Epithelial cell of proximal tubule (primary cell): ENCODE data around the gene ATP6V1B1. TPM values are rescaled to one million over a fixed set of nuclear protein-coding genes. Genes with fewer than 3 reads are reported as not detected.

ENCODE experiments used
- DNase-seq: peaks from one replicate; pipeline ENCODE4 v3.0.0-alpha.2; 2011; ENCODE audit warnings: low read depth
- H3K4me3 ChIP-seq: 2 replicates; pipeline ENCODE4 v1.5.1; 2011; ENCODE audit warnings: low read depth, mild to moderate bottlenecking, low read length
- total RNA-seq: library from RNA; depleted of rRNA; stranded (reverse); fragments of >200 nt; gene quantifications from 2 replicates; pipeline ENCODE4 v1.2.3, GENCODE V29; 2015
- TF ChIP-seq, protein P1 (sequence below): conservative IDR thresholded peaks from 2 replicates; pipeline ENCODE4 v1.5.1; 2012; ENCODE audit warnings: low read depth, mild to moderate bottlenecking, low read length

The ATP6V1B1 gene
- total RNA-seq, 1 donor from 2014 or later, result 0.81 TPM

DNA sequence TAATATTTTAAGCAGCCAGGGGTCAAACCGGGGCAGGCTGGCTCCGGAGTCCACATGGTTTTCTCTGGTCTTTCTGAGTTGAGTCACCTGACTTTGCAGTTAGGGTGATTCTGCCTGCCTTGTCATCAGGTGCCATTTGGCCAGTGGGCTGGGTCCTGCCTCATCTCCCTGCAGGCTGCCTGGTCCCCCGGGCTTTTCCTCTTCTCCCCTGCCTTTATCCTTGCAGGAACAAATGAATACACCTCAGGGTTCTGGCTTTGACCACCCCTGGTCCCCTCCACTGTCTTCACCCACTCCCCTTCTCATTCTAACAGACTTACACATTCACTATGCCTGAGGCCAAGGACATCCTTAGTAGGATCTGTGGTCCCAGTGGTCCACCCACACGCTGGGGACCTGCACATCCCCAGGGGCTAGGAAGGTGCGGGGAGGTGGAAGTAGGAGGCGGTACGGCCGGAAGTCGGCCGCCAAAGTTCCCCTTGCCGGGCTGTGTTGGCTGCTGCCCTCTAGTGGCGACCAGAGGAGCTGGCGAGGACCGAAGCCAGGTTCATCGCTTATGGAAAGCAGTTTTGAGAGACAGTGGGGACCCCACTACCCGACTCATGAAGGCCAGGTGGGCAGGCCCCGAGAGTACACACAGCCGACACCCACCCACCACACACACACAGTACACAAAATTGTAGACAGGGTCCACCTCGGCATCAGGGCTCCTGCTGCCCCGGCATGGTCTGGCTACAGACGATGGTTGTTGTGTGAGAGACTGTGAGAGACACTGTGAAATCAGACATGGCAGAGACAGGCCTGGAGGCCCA lies 65.3 kb downstream of the ATP6V1B1 start:
- TF ChIP-seq, protein P1, sequence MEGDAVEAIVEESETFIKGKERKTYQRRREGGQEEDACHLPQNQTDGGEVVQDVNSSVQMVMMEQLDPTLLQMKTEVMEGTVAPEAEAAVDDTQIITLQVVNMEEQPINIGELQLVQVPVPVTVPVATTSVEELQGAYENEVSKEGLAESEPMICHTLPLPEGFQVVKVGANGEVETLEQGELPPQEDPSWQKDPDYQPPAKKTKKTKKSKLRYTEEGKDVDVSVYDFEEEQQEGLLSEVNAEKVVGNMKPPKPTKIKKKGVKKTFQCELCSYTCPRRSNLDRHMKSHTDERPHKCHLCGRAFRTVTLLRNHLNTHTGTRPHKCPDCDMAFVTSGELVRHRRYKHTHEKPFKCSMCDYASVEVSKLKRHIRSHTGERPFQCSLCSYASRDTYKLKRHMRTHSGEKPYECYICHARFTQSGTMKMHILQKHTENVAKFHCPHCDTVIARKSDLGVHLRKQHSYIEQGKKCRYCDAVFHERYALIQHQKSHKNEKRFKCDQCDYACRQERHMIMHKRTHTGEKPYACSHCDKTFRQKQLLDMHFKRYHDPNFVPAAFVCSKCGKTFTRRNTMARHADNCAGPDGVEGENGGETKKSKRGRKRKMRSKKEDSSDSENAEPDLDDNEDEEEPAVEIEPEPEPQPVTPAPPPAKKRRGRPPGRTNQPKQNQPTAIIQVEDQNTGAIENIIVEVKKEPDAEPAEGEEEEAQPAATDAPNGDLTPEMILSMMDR, result peak; percentile 86
- DNase-seq, result no peak
- H3K4me3 ChIP-seq, result peak overlapping the region; percentile 52

DNA sequence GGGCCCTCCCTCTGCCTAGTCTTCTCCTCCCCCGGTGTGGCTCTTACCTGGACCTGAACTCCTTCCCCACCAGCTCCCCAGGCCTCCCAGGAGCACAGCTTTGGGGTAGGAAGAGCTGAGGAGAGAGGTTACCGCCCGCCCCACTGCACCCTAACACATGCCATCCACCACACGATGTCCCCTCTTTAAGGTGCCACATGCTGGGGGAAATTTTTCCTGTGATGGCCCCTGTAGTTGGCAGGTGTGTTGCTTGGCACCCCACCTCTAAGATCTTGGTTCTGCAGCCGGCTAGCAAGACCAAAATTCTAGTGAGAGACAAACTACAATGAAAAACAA lies 65.9 kb downstream of the ATP6V1B1 start:
- no peak overlapping the region for H3K4me3 ChIP-seq
- DNase-seq, result no peak
- TF ChIP-seq, protein P1, result no peak

DNA sequence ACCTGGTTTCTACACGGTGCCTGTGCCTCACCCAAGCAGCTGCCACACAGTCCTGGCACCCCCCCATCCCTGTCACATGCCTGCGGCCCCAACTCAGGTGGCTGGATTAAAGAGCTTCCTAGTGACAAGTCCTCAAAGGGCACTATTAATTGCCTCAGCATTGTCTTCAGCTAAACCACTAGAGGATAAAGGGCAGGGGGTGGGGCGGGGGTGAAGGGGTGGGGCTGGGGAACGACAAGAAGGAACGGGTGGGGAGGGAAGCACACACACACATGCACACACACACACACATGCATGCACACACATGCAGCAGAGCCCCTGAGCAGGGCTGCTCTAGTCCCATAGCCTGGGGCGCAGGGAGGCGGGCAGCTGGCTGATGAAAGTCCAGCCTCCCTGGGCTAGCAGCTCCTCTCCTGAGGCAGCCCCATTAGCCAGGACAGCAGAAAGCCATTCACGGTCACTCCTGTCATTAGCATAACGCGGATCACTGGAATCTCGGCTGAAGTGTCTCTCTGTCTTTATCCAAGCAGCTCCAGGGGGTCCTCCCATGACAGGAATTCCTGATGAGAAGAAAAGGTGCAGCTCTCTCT lies 66.4 kb downstream of the ATP6V1B1 start:
- no peak overlapping the region for H3K4me3 ChIP-seq
- TF ChIP-seq, protein P1, result no peak
- no peak for DNase-seq

DNA sequence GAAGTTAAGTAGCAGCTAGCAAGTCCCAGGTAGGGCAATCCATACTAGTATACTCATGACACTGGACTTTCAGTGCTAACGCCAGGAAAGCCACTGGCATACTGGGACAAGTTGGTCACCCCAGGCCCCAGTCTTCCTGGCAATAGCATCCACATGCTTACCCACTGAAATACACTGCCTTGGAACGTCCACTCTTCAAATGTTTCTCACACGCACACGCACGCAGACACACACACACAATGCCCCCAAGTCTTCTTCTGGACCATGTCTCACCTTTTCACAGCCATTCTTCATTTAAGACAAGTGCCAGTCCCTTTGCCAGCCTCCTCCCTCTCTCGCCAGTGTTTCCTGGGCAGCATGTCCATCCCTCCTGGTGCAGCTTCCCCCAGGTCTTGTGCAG lies 67.7 kb downstream of the ATP6V1B1 start:
- DNase-seq, result no peak
- TF ChIP-seq, protein P1, result no peak
- H3K4me3 ChIP-seq, result no peak overlapping the region

DNA sequence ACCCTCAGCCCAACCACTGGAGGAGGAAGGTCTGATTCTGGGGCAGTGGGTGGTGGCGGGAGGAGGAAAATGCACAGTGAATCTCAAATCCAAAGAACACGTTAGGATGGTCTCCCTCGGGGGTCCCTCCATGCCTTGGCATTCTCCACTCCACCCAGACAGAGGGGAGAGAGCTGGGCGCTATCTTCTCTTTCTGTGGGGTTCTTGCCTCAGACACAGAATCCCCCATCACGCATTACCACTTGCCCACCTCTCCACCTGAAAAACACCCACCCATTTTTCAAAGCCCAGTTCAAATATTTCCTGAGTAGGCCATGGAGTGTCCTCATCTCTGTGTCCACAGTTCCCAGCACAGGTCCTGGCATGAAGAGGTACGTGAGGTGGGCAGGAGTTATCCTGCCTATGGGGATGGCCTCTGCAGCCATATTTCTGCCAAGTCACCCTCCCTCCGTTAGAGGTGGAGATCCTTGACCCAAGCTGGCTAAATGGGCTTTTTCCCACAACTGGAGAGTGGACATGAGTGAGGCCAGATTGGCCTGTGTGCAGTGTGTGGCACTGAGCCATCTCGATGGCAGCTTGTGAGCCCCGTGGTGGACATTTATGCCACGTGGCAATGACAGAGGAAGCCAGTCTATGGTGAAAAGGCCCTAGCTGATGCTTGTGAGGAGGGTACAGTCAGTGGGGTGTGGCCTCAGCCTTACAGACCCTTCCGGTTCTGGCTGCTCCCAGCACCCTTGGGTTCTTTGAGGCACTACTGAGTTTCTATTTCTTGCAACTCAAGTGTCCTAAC lies 68.5 kb downstream of the ATP6V1B1 start:
- TF ChIP-seq, protein P1, result no peak
- H3K4me3 ChIP-seq, result no peak overlapping the region
- no peak for DNase-seq

DNA sequence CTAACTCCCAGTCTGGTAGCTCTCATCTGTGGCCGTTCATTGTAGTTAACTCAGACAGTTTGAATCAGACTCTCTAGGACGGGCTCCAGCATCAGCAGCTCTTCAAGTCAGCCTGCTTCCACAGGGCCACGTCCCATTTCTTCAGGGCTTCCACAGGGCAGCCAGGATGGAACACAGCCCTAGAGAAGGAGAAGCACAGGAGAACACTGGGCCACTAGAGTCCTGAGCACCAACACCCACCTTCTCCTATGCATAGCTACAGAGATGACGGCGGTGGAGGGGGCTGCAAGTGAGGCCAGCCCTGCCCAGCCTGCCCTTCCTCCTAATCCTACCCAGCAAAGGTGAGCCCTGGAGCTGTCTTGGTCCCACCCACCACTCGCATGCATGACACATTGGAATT lies 69.2 kb downstream of the ATP6V1B1 start:
- TF ChIP-seq, protein P1, result no peak
- no peak for DNase-seq
- H3K4me3 ChIP-seq, result no peak overlapping the region
